HG02642 (cell line): ENCODE measurements around the gene COMT.

Source experiments
- ATAC-seq: cut with Tn5 transposase; IDR thresholded peaks from one replicate; pipeline ENCODE4 v1.9.1; 2021; ENCODE audit warnings: mild to moderate bottlenecking; ENCODE audit not compliant: unreplicated experiment, poor library complexity

Gene COMT

DNA sequence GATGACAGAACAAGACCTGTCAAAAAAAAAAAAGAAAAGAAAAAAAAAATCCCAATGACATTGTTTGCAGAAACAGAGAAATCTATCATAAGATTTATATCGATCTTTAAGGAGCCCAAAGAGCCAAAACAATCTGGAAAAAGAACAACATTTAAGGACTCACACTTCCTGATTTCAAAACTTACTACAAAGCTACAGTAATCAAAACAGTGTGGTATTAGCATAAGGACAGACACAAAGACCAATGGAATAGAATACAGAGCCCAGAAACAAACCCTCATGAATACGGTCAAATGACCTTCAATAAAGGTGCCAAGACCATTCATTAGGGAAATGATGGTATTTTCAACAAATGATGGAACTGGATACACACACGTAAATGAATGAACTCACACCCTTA, 62.9 kb downstream of the COMT start:
- ATAC-seq: no peak

GRCh38 chr22:20008221-20008995, 66.8 kb downstream of the COMT start:
- ATAC-seq: no peak

- no peak for ATAC-seq
Measured at GRCh38 chr22:20009018-20009491, 67.5 kb downstream of the COMT start.

DNA sequence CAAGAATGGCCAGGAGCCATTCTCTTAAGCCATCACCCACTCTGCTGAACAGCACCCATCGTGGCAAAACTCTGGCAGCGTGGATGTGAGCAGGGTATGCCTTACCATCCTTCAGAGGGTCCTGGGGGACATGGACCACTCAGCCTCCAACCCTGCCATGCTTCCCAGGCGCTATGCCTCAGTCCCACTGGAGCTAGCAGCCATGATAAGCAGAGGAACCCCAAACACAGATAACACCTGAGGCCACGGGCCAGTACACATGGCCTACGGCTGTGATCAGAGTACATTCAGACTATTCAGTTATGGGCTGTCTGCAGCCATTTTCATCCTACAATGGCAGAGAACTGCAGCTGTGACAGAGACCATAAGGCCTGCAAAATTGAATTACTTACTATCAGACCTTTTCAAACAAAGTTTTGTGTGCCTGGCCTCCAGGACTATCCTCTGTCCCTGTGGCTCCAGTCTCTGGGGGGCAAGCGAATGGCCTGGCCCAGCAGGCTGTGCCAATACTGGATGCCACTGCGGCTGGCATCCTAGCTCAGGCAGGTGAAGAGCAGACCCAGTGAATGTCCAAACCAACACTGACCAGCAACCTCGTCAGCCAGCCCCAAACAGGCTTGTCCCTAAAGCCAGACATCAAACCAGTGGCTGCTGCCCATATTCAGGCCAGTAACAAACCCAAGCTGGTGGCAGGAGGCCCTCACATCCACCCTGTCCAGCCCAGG, 68.2 kb downstream of the COMT start:
- no peak for ATAC-seq

- no peak for ATAC-seq
Measured at GRCh38 chr22:20010307-20011122, 68.9 kb downstream of the COMT start.

DNA sequence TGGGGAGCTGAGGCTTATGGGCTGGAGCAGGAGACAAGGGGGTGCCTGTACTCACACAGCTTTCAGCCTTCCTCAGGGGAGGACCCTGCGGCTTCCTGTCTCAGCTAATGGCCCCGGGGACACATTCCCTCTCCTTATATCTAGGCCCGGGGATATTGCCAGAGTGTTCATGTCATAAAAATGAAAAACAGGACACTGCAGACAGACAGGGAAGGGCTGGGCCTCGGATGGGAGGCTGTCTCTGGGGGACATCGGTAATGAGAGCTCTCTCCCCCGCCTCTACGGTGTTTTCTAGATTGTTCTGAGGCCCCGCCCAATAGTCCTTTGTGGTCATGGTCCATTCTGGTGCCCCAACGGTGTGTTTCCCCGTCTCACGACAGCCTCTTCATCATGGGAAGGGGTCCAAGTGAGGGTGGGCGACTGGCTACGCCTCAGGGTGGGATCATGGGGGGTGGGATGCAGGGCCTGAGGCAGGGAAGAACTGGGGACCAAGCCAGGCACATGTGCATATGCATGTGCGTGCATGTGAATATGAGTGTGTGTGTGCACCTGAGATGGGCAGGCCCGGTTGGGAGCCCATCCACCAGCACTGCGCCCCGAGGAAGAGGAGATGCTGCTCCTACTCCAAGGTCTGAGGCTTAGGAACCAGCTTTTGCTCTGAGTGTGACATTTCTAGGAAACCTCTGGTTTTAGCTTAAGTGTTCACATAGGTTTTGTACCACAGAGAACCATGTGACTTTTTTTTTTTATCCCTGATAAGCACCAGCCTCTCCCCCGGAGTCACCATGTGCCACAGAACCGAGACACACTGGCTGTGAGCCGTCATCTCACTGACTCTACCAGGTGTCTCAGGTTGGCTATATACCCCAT, 69.8 kb downstream of the COMT start:
- no peak for ATAC-seq

DNA sequence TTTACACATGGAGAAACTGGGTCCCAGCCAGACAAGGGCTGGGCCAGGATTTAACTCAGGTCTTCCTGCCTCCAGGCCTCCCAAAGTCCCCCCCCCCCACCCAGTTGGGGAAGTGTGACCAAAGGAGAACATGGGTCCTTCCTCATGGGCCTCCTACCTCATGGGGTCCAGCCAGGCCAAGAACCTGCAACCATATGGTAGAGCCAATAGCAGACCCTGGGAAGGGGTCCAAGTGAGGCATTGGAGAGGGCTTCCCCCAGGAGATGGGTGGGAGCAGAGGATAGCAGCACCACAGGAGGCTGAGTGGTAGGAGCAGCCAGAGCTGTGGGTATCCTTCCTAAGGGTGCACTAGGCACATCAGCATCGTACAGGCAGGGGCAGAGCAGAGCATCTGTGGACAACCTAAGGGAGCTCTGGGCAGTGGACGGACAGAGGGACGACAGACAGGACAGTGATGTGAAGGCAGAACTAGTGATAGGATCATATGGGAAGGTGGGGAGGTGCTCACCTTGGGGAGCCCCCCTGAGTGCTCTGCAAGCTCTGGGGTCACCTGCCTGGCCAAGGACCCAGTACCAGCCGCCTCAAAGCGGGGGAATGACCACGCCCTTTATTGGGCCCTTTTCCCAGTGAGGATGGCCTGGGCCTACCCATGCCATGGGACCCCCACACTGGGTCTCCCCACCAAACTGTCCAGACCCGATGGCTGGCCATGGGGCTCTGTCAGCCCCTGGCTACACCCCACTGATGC, 70.6 kb downstream of the COMT start:
- no peak for ATAC-seq

DNA sequence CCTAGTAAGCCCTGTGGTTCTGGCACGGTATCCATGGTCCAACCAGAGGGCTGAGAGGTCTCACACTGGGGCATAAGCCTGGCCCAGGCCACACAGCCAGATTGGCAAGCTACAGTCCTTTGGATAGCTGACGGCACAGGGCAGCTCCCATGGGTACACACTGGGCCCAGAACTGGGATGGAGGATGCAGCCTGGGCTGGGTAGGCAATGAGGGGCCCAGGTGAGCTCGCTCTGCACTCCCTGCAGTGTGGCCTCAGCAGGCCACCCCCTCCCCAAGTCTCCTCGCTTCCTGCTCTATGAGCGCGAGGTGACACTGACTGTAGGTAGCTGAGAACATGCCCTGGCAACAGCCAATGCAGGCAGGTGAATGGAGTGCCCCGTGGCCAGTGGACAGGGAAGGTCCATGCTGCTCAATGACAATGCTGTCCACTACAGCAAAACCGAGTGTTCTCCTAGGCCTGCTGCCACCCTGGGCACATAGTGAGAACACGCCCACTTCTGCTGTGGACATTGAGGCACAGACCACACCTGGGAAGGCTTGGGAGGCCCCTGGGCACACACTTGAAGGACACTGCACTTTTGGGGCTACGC, 71.3 kb downstream of the COMT start:
- ATAC-seq: no peak

DNA sequence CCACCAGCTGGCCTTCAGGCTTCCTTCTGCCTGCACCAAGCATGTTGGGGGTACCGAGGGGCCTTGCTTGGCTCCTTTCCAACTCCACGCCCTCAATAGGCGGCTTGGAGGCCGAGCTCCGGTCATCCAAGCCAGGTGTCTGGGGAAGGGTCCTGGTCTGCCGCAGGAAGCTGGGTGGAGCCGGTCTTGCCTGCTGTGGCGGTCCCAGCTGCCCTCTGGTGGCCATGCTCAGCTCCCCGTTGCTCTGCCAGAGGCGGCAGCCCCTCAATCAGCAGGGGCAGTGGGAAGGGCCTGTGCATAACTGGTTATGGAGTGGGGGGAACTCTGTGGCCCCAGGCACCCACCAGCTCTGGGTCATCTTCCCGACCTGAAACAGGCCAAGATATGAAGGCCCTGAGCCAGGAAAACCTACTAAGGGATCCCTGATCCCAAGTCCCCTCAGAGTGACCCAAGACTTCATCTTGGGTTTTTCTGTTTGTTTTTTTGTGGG, 71.9 kb downstream of the COMT start:
- ATAC-seq: no peak

- ATAC-seq: no peak
Measured at GRCh38 chr22:20014526-20015186, 73.1 kb downstream of the COMT start.

DNA sequence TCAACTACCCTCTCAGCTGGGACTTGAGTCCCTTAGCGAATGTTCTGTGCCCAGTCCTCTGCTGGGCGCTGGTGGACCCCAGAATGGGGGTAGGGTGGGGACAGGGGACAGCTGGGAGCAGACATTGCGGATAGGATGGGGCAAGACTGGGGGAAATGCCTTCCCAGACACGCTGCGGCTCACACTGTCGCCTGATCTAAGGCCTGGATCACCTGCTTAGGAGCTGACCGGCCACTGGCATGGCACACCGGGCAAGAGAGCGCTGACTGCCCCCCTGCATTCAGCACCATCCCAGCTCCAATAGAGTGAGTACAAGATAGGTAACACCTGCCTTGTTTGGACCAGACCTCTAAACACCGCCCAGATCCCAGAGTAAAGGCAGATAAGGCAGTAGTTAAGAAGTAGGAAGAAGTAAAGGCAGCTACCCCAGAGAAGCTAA, 73.6 kb downstream of the COMT start:
- no peak for ATAC-seq

- peak; percentile 2 for ATAC-seq
Measured at GRCh38 chr22:20015971-20016733, 74.6 kb downstream of the COMT start.

GRCh38 chr22:20016734-20017621, 75.4 kb downstream of the COMT start, which contains the start of gene ARVCF:
Gene ARVCF (minus strand): TSS chr22:20016823. CDS start chr22:19990794, 26,029 bp downstream.
- ATAC-seq: peak; percentile 63

DNA sequence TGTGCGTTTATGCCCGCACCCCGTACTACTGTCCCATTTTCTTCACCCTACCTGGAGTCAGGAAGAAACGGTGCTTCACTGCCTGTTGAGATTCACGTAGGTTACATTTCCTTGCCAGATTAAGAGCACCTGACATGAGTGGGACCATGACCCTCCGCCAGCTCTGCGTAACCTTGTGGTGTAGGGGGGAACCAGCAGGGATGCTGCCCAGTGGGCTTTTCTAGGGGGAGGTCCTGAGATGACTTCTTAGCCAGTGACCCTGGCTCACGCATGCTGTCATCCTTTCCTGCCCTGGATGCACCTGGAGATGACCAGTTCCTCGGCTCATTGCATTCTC, 76.0 kb downstream of the COMT start:
- ATAC-seq: no peak

- no peak for ATAC-seq
Measured at GRCh38 chr22:20018001-20018400, 76.4 kb downstream of the COMT start.
